WTC11 (cell line): ENCODE data around the gene AGAP3. TPM values are rescaled to one million over a fixed set of nuclear protein-coding genes. Genes with fewer than 3 reads are reported as not detected.

Experiments used
- ATAC-seq: fragments of 200-7000 bp; cut with Tn5 transposase; 2 replicates; pipeline ENCODE4 v1.10.0; 2021; ENCODE audit warnings: mild to moderate bottlenecking, moderate library complexity
- CTCF ChIA-PET: fragments of 300-600 bp; sonication (Branson Sonifier 250); formaldehyde crosslinking; loops from one replicate; lab custom pipeline; 2021; ENCODE audit warnings: antibody characterized with exemption; lab: Charles Lee
- POLR2A ChIA-PET: fragments of 350-600 bp; sonication (Branson Sonifier 250); formaldehyde crosslinking; loops from one replicate; lab custom pipeline; 2021; ENCODE audit warnings: antibody characterized with exemption; lab: Charles Lee
- DNase-seq: peaks from one replicate; pipeline ENCODE4 v3.0.0; 2021; ENCODE audit warnings: low spot score
- H3K27ac Mint-ChIP-seq: 2 replicates; pipeline ENCODE4 v1.8.0; 2021; ENCODE audit warnings: mixed read lengths
- H3K27me3 Mint-ChIP-seq: 2 replicates; pipeline ENCODE4 v1.8.0; 2021; ENCODE audit warnings: low read depth, mild to moderate bottlenecking, moderate library complexity, mixed read lengths
- H3K36me3 Mint-ChIP-seq: 2 replicates; pipeline ENCODE4 v1.8.0; 2021; ENCODE audit warnings: mixed read lengths
- H3K4me1 Mint-ChIP-seq: 2 replicates; pipeline ENCODE4 v1.8.0; 2022; ENCODE audit warnings: mixed read lengths
- H3K4me3 Mint-ChIP-seq: 2 replicates; pipeline ENCODE4 v1.8.0; 2021; ENCODE audit warnings: mild to moderate bottlenecking, moderate library complexity, mixed read lengths
- H3K9me3 Mint-ChIP-seq: 2 replicates; pipeline ENCODE4 v1.8.0; 2021; ENCODE audit warnings: mixed read lengths
- ATF3 ChIP-seq: sonication (generic); formaldehyde crosslinking; conservative IDR thresholded peaks from 2 replicates; pipeline ENCODE4 v1.8.1; 2022; ENCODE audit warnings: mild to moderate bottlenecking, missing genetic modification reagents
- E2F5 ChIP-seq: sonication (generic); formaldehyde crosslinking; IDR thresholded peaks from 2 replicates; pipeline ENCODE4 v1.8.1; 2022; ENCODE audit warnings: mild to moderate bottlenecking, moderate library complexity, missing genetic modification reagents
- GABPB1 ChIP-seq: sonication (generic); formaldehyde crosslinking; IDR thresholded peaks from 2 replicates; pipeline ENCODE4 v1.8.1; 2023; ENCODE audit warnings: mild to moderate bottlenecking, missing genetic modification reagents
- GTF2I ChIP-seq: fragments of 250-450 bp; sonication (Bioruptor Pico); conservative IDR thresholded peaks from 2 replicates; pipeline ENCODE4 v1.4.0; 2021; ENCODE audit warnings: mild to moderate bottlenecking
- HMGA2 ChIP-seq: fragments of 250-450 bp; sonication (Bioruptor Pico); IDR thresholded peaks from 2 replicates; pipeline ENCODE4 v1.4.0; 2021; ENCODE audit warnings: mild to moderate bottlenecking, moderate library complexity
- IRF1 ChIP-seq: sonication (generic); formaldehyde crosslinking; IDR thresholded peaks from 2 replicates; pipeline ENCODE4 v1.8.0; 2023; ENCODE audit warnings: missing genetic modification reagents
- JAZF1 ChIP-seq: fragments of 250-450 bp; sonication (Bioruptor Pico); IDR thresholded peaks from 2 replicates; pipeline ENCODE4 v1.9.0; 2021; ENCODE audit warnings: moderate library complexity, mild to moderate bottlenecking, inconsistent platforms
- NR1H2 ChIP-seq: sonication (generic); formaldehyde crosslinking; IDR thresholded peaks from 2 replicates; pipeline ENCODE4 v1.9.0; 2021; ENCODE audit warnings: mild to moderate bottlenecking, moderate library complexity, missing genetic modification reagents
- NR3C1 ChIP-seq: sonication (generic); formaldehyde crosslinking; conservative IDR thresholded peaks from 2 replicates; pipeline ENCODE4 v1.8.1; 2023; ENCODE audit warnings: low read depth, mild to moderate bottlenecking, missing genetic modification reagents
- PRRX2 ChIP-seq: fragments of 250-450 bp; sonication (Bioruptor Pico); IDR thresholded peaks from 2 replicates; pipeline ENCODE4 v1.8.0; 2021; ENCODE audit warnings: mild to moderate bottlenecking
- RELA ChIP-seq: sonication (generic); formaldehyde crosslinking; IDR thresholded peaks from 2 replicates; pipeline ENCODE4 v1.8.1; 2022; ENCODE audit warnings: missing genetic modification reagents, mild to moderate bottlenecking, borderline replicate concordance
- SMAD3 ChIP-seq: sonication (generic); formaldehyde crosslinking; IDR thresholded peaks from 2 replicates; pipeline ENCODE4 v1.8.0; 2022; ENCODE audit warnings: missing genetic modification reagents, mild to moderate bottlenecking, borderline replicate concordance
- SOX15 ChIP-seq: fragments of 250-450 bp; sonication (Bioruptor Pico); IDR thresholded peaks from 2 replicates; pipeline ENCODE4 v1.9.0; 2021; ENCODE audit warnings: mild to moderate bottlenecking
- SP1 ChIP-seq: sonication (generic); formaldehyde crosslinking; conservative IDR thresholded peaks from 2 replicates; pipeline ENCODE4 v1.8.1; 2022; ENCODE audit warnings: missing genetic modification reagents
- TEAD1 ChIP-seq: sonication (generic); formaldehyde crosslinking; IDR thresholded peaks from 2 replicates; pipeline ENCODE4 v1.8.0; 2022; ENCODE audit warnings: mild to moderate bottlenecking, missing genetic modification reagents
- total RNA-seq: library from RNA; stranded (reverse); gene quantifications from 3 replicates; pipeline ENCODE4 v1.2.3, GENCODE V29; 2021
- TF ChIP-seq, protein P1 (sequence below): sonication (generic); formaldehyde crosslinking; IDR thresholded peaks from 2 replicates; pipeline ENCODE4 v1.8.0; 2022; ENCODE audit warnings: mild to moderate bottlenecking, missing genetic modification reagents
- TF ChIP-seq, protein P2 (sequence below): sonication (generic); formaldehyde crosslinking; IDR thresholded peaks from 2 replicates; pipeline ENCODE4 v1.8.1; 2023; ENCODE audit warnings: mild to moderate bottlenecking, missing genetic modification reagents, borderline replicate concordance
- TF ChIP-seq, protein P3 (sequence below): fragments of 250-450 bp; sonication (Bioruptor Pico); IDR thresholded peaks from 2 replicates; pipeline ENCODE4 v1.9.0; 2021; ENCODE audit warnings: mild to moderate bottlenecking
- TF ChIP-seq, protein P4 (sequence below): fragments of 250-450 bp; sonication (Bioruptor Pico); IDR thresholded peaks from 2 replicates; pipeline ENCODE4 v1.8.0; 2021; ENCODE audit warnings: mild to moderate bottlenecking
- TF ChIP-seq, protein P5 (sequence below): sonication (generic); formaldehyde crosslinking; IDR thresholded peaks from 2 replicates; pipeline ENCODE4 v1.8.1; 2022; ENCODE audit warnings: mild to moderate bottlenecking, missing genetic modification reagents, moderate library complexity, borderline replicate concordance
- TF ChIP-seq, protein P6 (sequence below): sonication (generic); formaldehyde crosslinking; IDR thresholded peaks from 2 replicates; pipeline ENCODE4 v1.8.1; 2023; ENCODE audit warnings: mild to moderate bottlenecking, missing genetic modification reagents

Gene AGAP3
- total RNA-seq, 1 experiment from 2014 or later, result 163 TPM

DNA sequence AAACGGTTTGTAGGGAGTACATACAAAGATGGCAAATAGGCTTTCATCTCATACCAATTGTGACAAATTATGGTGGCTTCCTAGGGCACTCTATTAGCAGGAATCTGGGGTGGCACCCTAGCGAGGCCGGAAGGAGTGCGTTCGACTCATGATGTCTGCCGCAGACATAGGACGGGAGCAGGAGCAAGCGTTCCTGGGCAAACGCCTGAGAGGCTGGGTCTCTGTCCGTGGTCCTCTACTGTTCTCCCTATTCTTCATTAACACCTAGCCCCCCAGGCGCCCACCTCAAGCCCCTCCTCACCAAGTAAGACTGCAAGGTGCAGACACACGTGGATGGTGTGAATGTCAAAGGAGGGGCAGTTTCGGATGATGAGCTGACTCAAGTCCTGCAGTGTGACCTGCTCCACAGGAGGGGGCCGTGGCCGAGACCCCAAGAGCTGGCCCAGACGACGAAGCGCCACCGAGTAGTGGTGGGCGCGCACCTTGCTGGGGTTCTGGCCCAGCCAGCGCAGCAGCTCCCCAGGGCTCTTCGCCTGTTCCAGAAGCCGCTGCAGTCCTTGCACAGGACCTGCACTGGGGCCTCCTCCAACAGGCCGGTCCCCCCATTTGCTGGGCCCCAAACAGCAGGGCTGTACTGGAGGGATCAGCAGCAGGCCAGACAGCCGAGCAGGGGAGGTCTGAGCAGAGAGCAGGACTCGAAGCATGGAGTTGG is 6.9 kb upstream of the AGAP3 start (continued):
- TF ChIP-seq ATF3 (CRISPR knock-in tag), result no peak
- no peak for TF ChIP-seq SMAD3
- TF ChIP-seq GTF2I, result no peak
- no peak for TF ChIP-seq IRF1 (CRISPR knock-in tag)

DNA sequence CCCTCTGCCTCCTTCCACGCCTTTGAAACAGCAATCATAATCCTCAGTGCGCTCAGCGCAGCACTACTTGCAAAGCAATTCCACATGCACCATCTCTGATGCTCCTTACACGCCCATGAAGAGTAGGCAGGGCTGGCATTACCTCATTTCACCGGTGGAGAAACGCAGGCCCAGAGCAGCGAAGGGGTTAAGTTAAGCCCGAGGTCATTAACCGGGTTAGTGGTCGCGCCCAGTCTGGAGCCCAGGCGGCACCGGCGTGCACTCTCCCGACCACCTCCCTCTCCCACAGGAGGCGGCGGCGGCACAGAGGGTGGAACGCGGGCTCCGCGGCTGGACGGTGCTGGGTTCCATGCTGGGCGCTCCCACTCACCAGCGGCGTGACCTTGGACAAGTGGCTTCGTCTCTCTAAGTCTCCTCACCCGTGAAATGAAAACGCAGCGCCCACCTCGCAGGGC is 6.2 kb upstream of the AGAP3 start:
- Mint-ChIP-seq H3K36me3 (peaks cover 8% of the 10 kb centered on the region), H3K27ac (peak overlapping the region; percentile 85; the same call in 1 of the 2 replicates), H3K27me3 (peaks cover 3% of the 10 kb centered on the region; the same call in 1 of the 2 replicates), H3K9me3 (no peaks in the 10 kb centered on the region), H3K4me3 (peak overlapping the region; percentile 80), H3K4me1 (peaks cover 41% of the 10 kb centered on the region)
- POLR2A ChIA-PET, result interaction anchor here (1.0 to 1.6 kb wide), 3 partner anchors 18 to 29 kb away, joined by 3 to 13 read pairs (median 3); no protein-coding TSS in a partner anchor
- TF ChIP-seq, protein P1, sequence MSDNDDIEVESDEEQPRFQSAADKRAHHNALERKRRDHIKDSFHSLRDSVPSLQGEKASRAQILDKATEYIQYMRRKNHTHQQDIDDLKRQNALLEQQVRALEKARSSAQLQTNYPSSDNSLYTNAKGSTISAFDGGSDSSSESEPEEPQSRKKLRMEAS, result no peak
- TF ChIP-seq, protein P2, sequence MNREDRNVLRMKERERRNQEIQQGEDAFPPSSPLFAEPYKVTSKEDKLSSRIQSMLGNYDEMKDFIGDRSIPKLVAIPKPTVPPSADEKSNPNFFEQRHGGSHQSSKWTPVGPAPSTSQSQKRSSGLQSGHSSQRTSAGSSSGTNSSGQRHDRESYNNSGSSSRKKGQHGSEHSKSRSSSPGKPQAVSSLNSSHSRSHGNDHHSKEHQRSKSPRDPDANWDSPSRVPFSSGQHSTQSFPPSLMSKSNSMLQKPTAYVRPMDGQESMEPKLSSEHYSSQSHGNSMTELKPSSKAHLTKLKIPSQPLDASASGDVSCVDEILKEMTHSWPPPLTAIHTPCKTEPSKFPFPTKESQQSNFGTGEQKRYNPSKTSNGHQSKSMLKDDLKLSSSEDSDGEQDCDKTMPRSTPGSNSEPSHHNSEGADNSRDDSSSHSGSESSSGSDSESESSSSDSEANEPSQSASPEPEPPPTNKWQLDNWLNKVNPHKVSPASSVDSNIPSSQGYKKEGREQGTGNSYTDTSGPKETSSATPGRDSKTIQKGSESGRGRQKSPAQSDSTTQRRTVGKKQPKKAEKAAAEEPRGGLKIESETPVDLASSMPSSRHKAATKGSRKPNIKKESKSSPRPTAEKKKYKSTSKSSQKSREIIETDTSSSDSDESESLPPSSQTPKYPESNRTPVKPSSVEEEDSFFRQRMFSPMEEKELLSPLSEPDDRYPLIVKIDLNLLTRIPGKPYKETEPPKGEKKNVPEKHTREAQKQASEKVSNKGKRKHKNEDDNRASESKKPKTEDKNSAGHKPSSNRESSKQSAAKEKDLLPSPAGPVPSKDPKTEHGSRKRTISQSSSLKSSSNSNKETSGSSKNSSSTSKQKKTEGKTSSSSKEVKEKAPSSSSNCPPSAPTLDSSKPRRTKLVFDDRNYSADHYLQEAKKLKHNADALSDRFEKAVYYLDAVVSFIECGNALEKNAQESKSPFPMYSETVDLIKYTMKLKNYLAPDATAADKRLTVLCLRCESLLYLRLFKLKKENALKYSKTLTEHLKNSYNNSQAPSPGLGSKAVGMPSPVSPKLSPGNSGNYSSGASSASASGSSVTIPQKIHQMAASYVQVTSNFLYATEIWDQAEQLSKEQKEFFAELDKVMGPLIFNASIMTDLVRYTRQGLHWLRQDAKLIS (CRISPR knock-in tag), result no peak
- TF ChIP-seq, protein P3, sequence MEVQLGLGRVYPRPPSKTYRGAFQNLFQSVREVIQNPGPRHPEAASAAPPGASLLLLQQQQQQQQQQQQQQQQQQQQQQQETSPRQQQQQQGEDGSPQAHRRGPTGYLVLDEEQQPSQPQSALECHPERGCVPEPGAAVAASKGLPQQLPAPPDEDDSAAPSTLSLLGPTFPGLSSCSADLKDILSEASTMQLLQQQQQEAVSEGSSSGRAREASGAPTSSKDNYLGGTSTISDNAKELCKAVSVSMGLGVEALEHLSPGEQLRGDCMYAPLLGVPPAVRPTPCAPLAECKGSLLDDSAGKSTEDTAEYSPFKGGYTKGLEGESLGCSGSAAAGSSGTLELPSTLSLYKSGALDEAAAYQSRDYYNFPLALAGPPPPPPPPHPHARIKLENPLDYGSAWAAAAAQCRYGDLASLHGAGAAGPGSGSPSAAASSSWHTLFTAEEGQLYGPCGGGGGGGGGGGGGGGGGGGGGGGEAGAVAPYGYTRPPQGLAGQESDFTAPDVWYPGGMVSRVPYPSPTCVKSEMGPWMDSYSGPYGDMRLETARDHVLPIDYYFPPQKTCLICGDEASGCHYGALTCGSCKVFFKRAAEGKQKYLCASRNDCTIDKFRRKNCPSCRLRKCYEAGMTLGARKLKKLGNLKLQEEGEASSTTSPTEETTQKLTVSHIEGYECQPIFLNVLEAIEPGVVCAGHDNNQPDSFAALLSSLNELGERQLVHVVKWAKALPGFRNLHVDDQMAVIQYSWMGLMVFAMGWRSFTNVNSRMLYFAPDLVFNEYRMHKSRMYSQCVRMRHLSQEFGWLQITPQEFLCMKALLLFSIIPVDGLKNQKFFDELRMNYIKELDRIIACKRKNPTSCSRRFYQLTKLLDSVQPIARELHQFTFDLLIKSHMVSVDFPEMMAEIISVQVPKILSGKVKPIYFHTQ (CRISPR knock-in tag), result no peak
- no peak for TF ChIP-seq PRRX2 (CRISPR knock-in tag)
- no peak for TF ChIP-seq SOX15 (CRISPR knock-in tag)
- peak; percentile 10; the same call in 1 of the 2 replicates for TF ChIP-seq TEAD1 (CRISPR knock-in tag)
- no peak for TF ChIP-seq HMGA2 (CRISPR knock-in tag)
- TF ChIP-seq, protein P4, sequence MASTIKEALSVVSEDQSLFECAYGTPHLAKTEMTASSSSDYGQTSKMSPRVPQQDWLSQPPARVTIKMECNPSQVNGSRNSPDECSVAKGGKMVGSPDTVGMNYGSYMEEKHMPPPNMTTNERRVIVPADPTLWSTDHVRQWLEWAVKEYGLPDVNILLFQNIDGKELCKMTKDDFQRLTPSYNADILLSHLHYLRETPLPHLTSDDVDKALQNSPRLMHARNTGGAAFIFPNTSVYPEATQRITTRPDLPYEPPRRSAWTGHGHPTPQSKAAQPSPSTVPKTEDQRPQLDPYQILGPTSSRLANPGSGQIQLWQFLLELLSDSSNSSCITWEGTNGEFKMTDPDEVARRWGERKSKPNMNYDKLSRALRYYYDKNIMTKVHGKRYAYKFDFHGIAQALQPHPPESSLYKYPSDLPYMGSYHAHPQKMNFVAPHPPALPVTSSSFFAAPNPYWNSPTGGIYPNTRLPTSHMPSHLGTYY, result no peak
- TF ChIP-seq JAZF1 (CRISPR knock-in tag), result no peak
- peak; percentile 2; the same call in 1 of the 2 replicates for TF ChIP-seq GABPB1 (CRISPR knock-in tag)
- no peak for TF ChIP-seq SP1 (CRISPR knock-in tag)
- no peak for TF ChIP-seq NR3C1
- no peak for TF ChIP-seq E2F5
- TF ChIP-seq, protein P5, sequence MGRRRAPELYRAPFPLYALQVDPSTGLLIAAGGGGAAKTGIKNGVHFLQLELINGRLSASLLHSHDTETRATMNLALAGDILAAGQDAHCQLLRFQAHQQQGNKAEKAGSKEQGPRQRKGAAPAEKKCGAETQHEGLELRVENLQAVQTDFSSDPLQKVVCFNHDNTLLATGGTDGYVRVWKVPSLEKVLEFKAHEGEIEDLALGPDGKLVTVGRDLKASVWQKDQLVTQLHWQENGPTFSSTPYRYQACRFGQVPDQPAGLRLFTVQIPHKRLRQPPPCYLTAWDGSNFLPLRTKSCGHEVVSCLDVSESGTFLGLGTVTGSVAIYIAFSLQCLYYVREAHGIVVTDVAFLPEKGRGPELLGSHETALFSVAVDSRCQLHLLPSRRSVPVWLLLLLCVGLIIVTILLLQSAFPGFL (CRISPR knock-in tag), result no peak
- TF ChIP-seq, protein P6, sequence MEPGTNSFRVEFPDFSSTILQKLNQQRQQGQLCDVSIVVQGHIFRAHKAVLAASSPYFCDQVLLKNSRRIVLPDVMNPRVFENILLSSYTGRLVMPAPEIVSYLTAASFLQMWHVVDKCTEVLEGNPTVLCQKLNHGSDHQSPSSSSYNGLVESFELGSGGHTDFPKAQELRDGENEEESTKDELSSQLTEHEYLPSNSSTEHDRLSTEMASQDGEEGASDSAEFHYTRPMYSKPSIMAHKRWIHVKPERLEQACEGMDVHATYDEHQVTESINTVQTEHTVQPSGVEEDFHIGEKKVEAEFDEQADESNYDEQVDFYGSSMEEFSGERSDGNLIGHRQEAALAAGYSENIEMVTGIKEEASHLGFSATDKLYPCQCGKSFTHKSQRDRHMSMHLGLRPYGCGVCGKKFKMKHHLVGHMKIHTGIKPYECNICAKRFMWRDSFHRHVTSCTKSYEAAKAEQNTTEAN (CRISPR knock-in tag), result 0 out of 2 replicates have a peak, but pooled peaks have one; percentile 15
- 0 out of 2 replicates have a peak, but pooled peaks have one; percentile 15 for TF ChIP-seq RELA (CRISPR knock-in tag)
- TF ChIP-seq NR1H2 (CRISPR knock-in tag), result no peak
- no peak for ATAC-seq
- CTCF ChIA-PET, result interaction anchor here (0.7 to 4.8 kb wide), 14 partner anchors 11 to 117 kb away, joined by 3 to 64 read pairs (median 5); partner anchors contain the start of gene ABCB8
- DNase-seq, result no peak
